HFFc6 (cell line): ENCODE data around the gene IBA57. TPM values are rescaled to one million over a fixed set of nuclear protein-coding genes. Genes with fewer than 3 reads are reported as not detected.

Source experiments
- DNase-seq: peaks from one replicate; pipeline ENCODE4 v3.0.0-alpha.2; 2018
- H3K27ac Mint-ChIP-seq: 2 replicates; pipeline ENCODE4 v1.8.0; 2020; ENCODE audit warnings: mild to moderate bottlenecking, mixed read lengths
- H3K27me3 Mint-ChIP-seq: 2 replicates; pipeline ENCODE4 v1.8.0; 2021; ENCODE audit warnings: mild to moderate bottlenecking, moderate library complexity, mixed read lengths; ENCODE audit not compliant: insufficient read depth
- H3K36me3 Mint-ChIP-seq: 2 replicates; pipeline ENCODE4 v1.8.0; 2021; ENCODE audit warnings: low read depth, mixed read lengths
- H3K4me1 Mint-ChIP-seq: 2 replicates; pipeline ENCODE4 v1.8.0; 2020; ENCODE audit warnings: low read depth, mixed read lengths
- H3K4me3 Mint-ChIP-seq: 2 replicates; pipeline ENCODE4 v1.8.0; 2020; ENCODE audit warnings: mild to moderate bottlenecking, moderate library complexity, mixed read lengths
- H3K9me3 Mint-ChIP-seq: 2 replicates; pipeline ENCODE4 v1.8.0; 2020; ENCODE audit warnings: mild to moderate bottlenecking, mixed read lengths
- total RNA-seq, 6 experiments: library from RNA; stranded (reverse); fragmentation: NEBNext Ultra II Directional; extraction: Animal tissue kit (Norgen Biotek cat#: 25700); gene quantifications; 2 replicates in 1 of 6; 3 replicates in 5 of 6; pipeline ENCODE4 v1.2.3, GENCODE V29; 2021
- TF ChIP-seq, protein P1 (sequence below): fragments of 200-600 bp; sonication (generic); IDR thresholded peaks from 2 replicates; pipeline ENCODE4 v1.5.0; 2021; ENCODE audit warnings: antibody characterized with exemption, mild to moderate bottlenecking

IBA57 gene
- total RNA-seq, 6 experiments from 2014 or later, result 4.2 to 5.8 (median 4.7) TPM

DNA sequence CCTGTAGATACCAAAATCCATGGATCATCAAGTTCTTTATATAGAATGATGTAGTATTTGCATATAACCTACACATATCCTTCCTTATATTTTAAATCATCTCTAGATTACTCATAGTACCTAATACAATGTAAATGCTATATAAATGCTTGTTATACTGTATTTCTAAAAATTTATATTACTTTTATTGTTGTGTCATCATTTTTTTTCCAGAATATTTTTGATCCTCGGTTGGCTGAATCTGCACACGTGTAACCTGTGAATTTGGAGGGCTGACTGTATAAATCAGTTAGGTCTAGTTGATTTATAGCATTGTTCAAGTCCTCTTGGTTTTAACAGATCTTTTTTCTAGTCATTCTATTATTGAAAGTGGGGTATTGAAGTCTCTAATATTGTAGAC is 65.6 kb downstream of the IBA57 start:
- Mint-ChIP-seq H3K27ac (no peak overlapping the region), H3K27me3 (no peaks in the 10 kb centered on the region; the same call in 1 of the 2 replicates), H3K4me3 (no peak overlapping the region), H3K4me1 (peaks cover 15% of the 10 kb centered on the region), H3K9me3 (peaks cover 9% of the 10 kb centered on the region; the same call in 1 of the 2 replicates), H3K36me3 (no peaks in the 10 kb centered on the region)
- DNase-seq, result no peak
- TF ChIP-seq, protein P1, sequence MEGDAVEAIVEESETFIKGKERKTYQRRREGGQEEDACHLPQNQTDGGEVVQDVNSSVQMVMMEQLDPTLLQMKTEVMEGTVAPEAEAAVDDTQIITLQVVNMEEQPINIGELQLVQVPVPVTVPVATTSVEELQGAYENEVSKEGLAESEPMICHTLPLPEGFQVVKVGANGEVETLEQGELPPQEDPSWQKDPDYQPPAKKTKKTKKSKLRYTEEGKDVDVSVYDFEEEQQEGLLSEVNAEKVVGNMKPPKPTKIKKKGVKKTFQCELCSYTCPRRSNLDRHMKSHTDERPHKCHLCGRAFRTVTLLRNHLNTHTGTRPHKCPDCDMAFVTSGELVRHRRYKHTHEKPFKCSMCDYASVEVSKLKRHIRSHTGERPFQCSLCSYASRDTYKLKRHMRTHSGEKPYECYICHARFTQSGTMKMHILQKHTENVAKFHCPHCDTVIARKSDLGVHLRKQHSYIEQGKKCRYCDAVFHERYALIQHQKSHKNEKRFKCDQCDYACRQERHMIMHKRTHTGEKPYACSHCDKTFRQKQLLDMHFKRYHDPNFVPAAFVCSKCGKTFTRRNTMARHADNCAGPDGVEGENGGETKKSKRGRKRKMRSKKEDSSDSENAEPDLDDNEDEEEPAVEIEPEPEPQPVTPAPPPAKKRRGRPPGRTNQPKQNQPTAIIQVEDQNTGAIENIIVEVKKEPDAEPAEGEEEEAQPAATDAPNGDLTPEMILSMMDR, result no peak

Other genes starting within 250 kb of the IBA57 start
- gene WNT9A, start 217.9 kb upstream of the IBA57 start, total RNA-seq, result under 1 TPM; 0.17 to 0.67 (median 0.57) TPM
- gene WNT3A, start 158.8 kb upstream of the IBA57 start, total RNA-seq, result not detected
- gene ARF1, start 83.1 kb upstream of the IBA57 start, total RNA-seq, result 100 to 1,000 TPM; 578 to 615 (median 590) TPM
- gene C1orf35, start 62.5 kb upstream of the IBA57 start, total RNA-seq, result 10 to 100 TPM; 10.4 to 17.2 (median 12.5) TPM
- 10 to 100 TPM; 48.3 to 55.4 (median 49.6) TPM for gene MRPL55, start 56.5 kb upstream of the IBA57 start, total RNA-seq
- gene GUK1, start 25.5 kb upstream of the IBA57 start, total RNA-seq, result 100 to 1,000 TPM; 215 to 313 (median 247) TPM
- 1 to 10 TPM; 1.1 to 2.3 (median 1.2) TPM for gene GJC2, start 15.9 kb upstream of the IBA57 start, total RNA-seq
- 1 to 10 TPM in 2 of 6 experiments, under 1 TPM in 4; 0.27 to 1.8 (median 0.53) TPM for gene OBSCN, start 42.2 kb downstream of the IBA57 start, total RNA-seq
- 10 to 100 TPM; 19.0 to 26.0 (median 21.8) TPM for gene TRIM11, start 241.0 kb downstream of the IBA57 start, total RNA-seq